Astrocyte of the spinal cord (primary cell): ENCODE results near the gene TRIM66.

Experiments
- DNase-seq: peaks from one replicate; pipeline ENCODE4 v3.0.0; 2011; ENCODE audit warnings: low read depth, low spot score
- H3K4me3 ChIP-seq: 2 replicates; pipeline ENCODE4 v1.5.1; 2011; ENCODE audit warnings: low read depth, mild to moderate bottlenecking, low read length, moderate library complexity
- CTCF ChIP-seq: IDR thresholded peaks from 2 replicates; pipeline ENCODE4 v1.5.1; 2012; ENCODE audit warnings: low read depth, mild to moderate bottlenecking, low read length, inconsistent platforms
- in situ Hi-C: cut with HindIII; loops from 2 replicates; pipeline ENCODE4 v1.10.0; 2017; ENCODE audit warnings: low sequenced_read_pairs

Gene TRIM66

GRCh38 chr11:8707541-8708191 lies 25.2 kb upstream of the TRIM66 start:
- in situ Hi-C loops = no loop called here
- H3K4me3 ChIP-seq = no peak overlapping the region
- DNase-seq = peak; percentile 15
- no peak for TF ChIP-seq CTCF

DNA sequence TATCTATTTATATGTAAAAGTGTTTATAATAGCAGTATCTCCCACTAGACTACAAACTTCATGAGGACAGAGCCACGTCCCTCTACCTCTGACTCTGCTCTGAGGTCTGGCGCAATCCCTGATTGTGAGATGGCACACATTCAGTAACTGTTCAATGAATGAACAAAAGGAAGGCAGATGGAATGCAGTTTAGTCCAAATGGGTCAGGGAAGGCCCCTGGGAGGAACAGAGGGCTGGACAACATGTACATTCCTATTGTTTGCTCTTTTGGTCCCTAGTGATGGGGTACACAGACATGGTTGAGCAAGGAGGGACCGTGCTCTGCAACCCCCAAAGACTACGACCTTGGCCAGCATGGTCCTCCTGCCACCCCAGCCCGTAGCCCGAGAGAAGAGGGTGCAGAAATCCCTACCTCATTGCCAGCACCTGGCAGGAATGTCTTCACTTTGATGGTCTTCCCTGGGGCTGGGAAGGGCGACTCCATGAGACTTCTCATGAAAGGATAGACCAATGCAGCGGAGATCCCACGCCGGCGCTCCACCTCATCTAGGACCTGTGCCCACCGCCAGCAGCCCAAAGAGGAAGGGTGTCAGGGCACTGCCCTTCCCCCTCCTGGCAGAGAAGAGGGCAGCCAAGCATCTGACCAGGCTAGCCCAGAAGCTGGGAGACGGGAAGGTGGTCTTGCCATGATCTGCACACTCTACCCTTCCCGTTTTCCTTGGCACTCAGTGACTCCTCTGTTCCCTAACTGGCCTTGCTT lies 24.4 kb upstream of the TRIM66 start:
- in situ Hi-C loops = no loop called here
- no peak for DNase-seq
- no peak overlapping the region for H3K4me3 ChIP-seq
- no peak for TF ChIP-seq CTCF

GRCh38 chr11:8705146-8705545 lies 22.7 kb upstream of the TRIM66 start:
- no peak overlapping the region for H3K4me3 ChIP-seq
- no peak for TF ChIP-seq CTCF
- in situ Hi-C loops = no loop called here
- no peak for DNase-seq

DNA sequence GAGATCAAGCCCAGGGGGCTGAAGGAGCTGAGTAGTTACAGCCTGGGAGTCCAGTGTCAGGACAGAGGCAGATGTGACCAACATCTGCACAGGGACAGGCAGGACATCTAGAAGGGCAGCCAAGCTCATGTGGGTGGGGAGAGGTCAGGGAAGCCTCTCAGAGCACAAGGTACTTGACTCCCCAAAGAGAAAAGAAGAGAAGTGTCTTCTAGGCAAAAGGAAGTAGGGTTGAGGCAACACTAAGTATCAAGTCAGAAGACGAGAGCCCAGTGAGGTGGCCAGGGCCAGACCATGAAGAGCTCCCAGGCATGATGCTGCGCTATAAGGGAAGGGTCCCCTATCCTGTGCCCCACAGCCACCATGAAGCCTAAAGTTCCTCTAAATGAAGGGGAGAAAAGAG lies 21.7 kb upstream of the TRIM66 start:
- H3K4me3 ChIP-seq = no peak overlapping the region
- in situ Hi-C loops = no loop called here
- TF ChIP-seq CTCF = no peak
- DNase-seq = no peak

DNA sequence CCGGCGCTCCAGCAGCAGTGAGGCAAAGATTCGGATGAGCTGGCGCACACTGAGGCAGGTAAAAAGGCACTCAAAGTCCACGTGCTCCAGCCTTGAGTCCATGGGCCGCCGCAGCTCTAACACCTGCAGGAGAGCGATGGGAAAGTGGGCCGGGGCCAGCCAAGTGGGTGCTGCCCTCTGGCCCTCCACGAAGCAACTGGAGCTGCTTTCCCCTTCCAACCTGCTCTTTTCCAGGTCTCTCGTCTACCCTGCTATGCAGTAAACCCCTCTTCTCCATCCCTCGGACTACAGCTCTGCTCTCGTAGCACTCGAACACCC lies 20.1 kb upstream of the TRIM66 start:
- H3K4me3 ChIP-seq = no peak overlapping the region
- no peak for TF ChIP-seq CTCF
- in situ Hi-C loops = no loop called here
- no peak for DNase-seq

DNA sequence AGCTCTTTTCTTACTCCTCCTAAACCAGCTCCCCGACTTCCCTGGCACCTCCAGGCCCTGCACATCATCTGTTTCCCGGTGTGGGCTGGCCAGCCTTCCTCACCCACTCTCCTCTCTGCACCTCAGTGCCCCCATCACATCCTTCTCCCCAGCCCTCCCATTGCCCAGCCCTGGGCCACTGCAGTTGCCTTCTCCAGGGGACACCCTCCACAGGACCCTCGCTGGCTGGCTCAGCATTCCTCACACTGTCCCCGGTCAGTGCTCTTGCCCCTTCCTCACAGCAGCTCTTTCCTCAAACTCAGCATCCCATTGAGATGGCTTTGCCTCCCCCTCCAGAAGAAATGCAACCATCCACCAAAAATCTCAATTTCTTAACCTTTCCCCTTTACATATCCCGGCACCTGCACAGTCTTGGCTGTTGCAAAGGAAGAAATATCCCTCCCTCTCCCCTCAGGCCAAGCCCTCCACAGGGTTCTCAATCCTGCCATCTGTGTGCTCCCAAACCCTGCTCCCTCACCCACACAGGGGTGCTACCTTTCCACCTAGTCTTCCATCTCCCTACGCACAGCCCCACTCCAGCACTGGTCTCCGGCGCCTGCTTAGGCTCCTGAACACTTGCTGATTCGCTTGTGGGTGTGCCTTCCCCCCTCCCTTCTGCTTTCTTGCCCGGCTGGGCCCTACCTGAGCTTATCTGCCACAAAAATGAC lies 19.6 kb upstream of the TRIM66 start:
- in situ Hi-C loops = no loop called here
- no peak for TF ChIP-seq CTCF
- no peak overlapping the region for H3K4me3 ChIP-seq
- no peak for DNase-seq
